ENCODE measurements around the gene SIX5. TPM values are rescaled to one million over a fixed set of nuclear protein-coding genes. Genes with fewer than 3 reads are reported as not detected.
A peak's percentile ranks its signal among the peaks of the same experiment; 100 is the strongest.

Gene SIX5
- total and polyA plus RNA-seq, 9 of the 15 experiments (the other 6 are each of a cell fraction or from before 2014, with no cell fraction given) = 1.4 to 17.2 (median 7.4) TPM; not detected in 2

GRCh38 chr19:45716359-45717130 lies 52.5 kb downstream of the SIX5 start (continued):
- TF ChIP-seq, protein P1, sequence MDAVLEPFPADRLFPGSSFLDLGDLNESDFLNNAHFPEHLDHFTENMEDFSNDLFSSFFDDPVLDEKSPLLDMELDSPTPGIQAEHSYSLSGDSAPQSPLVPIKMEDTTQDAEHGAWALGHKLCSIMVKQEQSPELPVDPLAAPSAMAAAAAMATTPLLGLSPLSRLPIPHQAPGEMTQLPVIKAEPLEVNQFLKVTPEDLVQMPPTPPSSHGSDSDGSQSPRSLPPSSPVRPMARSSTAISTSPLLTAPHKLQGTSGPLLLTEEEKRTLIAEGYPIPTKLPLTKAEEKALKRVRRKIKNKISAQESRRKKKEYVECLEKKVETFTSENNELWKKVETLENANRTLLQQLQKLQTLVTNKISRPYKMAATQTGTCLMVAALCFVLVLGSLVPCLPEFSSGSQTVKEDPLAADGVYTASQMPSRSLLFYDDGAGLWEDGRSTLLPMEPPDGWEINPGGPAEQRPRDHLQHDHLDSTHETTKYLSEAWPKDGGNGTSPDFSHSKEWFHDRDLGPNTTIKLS (IDR thresholded peaks at IDR 0.05; ENCODE audit: borderline replicate concordance, low read depth) = peak; percentile 3; the same call in 1 of the 2 replicates
- TF ChIP-seq ZNF764 (CRISPR knock-in tag; IDR thresholded peaks at IDR 0.05; ENCODE audit: low read depth) (no peak), EWSR1 (IDR thresholded peaks at IDR 0.05; ENCODE audit: borderline replicate concordance, low read depth, partially characterized antibody) (no peak), HNRNPH1 (optimal IDR thresholded peaks at IDR 0.05; ENCODE audit: low read depth, low read length) (no peak), FOXA3 (CRISPR knock-in tag; conservative IDR thresholded peaks at IDR 0.05 in 1 of 2, IDR thresholded peaks at IDR 0.05 in 1 of 2) (no peak), ZNF766 (CRISPR knock-in tag; conservative IDR thresholded peaks at IDR 0.05) (peak; percentile 67), ZNF79 (CRISPR knock-in tag; IDR thresholded peaks at IDR 0.05; ENCODE audit: low read depth) (no peak), COPS2 (conservative IDR thresholded peaks at IDR 0.05) (no peak), MYBL2 (IDR thresholded peaks at IDR 0.05; ENCODE audit: low read depth) (no peak), MYBL2 (CRISPR knock-in tag; IDR thresholded peaks at IDR 0.05; ENCODE audit: borderline replicate concordance) (no peak), ZNF347 (CRISPR knock-in tag; IDR thresholded peaks at IDR 0.05; ENCODE audit: low read depth) (no peak), SOX6 (IDR thresholded peaks at IDR 0.05) (0 out of 2 replicates have a peak, but pooled peaks have one; percentile 8), ZNF3 (CRISPR knock-in tag; IDR thresholded peaks at IDR 0.05) (no peak), KDM1A (IDR thresholded peaks at IDR 0.05) (peak; percentile 52 to 65; a peak in 3 of 4 replicates), CBX3 (IDR thresholded peaks at IDR 0.05; ENCODE audit: borderline replicate concordance in 1 of 2, low read length in 2 of 2) (no peak), YY1 (IDR thresholded peaks at IDR 0.05; ENCODE audit: borderline replicate concordance in 1 of 3, control insufficient read depth in 1 of 3, extremely low read depth in 1 of 3, insufficient read depth in 3 of 3, insufficient read length in 1 of 3, insufficient replicate concordance in 2 of 3, low read depth in 1 of 3, low read length in 2 of 3) (no peak), ZNF668 (CRISPR knock-in tag; IDR thresholded peaks at IDR 0.05) (no peak)
- TF ChIP-seq, protein P2, sequence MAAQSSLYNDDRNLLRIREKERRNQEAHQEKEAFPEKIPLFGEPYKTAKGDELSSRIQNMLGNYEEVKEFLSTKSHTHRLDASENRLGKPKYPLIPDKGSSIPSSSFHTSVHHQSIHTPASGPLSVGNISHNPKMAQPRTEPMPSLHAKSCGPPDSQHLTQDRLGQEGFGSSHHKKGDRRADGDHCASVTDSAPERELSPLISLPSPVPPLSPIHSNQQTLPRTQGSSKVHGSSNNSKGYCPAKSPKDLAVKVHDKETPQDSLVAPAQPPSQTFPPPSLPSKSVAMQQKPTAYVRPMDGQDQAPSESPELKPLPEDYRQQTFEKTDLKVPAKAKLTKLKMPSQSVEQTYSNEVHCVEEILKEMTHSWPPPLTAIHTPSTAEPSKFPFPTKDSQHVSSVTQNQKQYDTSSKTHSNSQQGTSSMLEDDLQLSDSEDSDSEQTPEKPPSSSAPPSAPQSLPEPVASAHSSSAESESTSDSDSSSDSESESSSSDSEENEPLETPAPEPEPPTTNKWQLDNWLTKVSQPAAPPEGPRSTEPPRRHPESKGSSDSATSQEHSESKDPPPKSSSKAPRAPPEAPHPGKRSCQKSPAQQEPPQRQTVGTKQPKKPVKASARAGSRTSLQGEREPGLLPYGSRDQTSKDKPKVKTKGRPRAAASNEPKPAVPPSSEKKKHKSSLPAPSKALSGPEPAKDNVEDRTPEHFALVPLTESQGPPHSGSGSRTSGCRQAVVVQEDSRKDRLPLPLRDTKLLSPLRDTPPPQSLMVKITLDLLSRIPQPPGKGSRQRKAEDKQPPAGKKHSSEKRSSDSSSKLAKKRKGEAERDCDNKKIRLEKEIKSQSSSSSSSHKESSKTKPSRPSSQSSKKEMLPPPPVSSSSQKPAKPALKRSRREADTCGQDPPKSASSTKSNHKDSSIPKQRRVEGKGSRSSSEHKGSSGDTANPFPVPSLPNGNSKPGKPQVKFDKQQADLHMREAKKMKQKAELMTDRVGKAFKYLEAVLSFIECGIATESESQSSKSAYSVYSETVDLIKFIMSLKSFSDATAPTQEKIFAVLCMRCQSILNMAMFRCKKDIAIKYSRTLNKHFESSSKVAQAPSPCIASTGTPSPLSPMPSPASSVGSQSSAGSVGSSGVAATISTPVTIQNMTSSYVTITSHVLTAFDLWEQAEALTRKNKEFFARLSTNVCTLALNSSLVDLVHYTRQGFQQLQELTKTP (IDR thresholded peaks at IDR 0.05; ENCODE audit: low read depth in 1 of 2, partially characterized antibody in 2 of 2) = peak in 1 of 2 experiments; percentile 27
- TF ChIP-seq, protein P3, sequence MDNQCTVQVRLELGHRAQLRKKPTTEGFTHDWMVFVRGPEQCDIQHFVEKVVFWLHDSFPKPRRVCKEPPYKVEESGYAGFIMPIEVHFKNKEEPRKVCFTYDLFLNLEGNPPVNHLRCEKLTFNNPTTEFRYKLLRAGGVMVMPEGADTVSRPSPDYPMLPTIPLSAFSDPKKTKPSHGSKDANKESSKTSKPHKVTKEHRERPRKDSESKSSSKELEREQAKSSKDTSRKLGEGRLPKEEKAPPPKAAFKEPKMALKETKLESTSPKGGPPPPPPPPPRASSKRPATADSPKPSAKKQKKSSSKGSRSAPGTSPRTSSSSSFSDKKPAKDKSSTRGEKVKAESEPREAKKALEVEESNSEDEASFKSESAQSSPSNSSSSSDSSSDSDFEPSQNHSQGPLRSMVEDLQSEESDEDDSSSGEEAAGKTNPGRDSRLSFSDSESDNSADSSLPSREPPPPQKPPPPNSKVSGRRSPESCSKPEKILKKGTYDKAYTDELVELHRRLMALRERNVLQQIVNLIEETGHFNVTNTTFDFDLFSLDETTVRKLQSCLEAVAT (IDR thresholded peaks at IDR 0.05) = peak; percentile 70 to 78
